ENCODE measurements around the gene ARAP2. TPM values are rescaled to one million over a fixed set of nuclear protein-coding genes. Genes with fewer than 3 reads are reported as not detected.

Gene ARAP2
- polyA plus RNA-seq, 1 donor (not counting 4 experiments of a cell fraction or from before 2014, with no cell fraction given), result 9.3 TPM

DNA sequence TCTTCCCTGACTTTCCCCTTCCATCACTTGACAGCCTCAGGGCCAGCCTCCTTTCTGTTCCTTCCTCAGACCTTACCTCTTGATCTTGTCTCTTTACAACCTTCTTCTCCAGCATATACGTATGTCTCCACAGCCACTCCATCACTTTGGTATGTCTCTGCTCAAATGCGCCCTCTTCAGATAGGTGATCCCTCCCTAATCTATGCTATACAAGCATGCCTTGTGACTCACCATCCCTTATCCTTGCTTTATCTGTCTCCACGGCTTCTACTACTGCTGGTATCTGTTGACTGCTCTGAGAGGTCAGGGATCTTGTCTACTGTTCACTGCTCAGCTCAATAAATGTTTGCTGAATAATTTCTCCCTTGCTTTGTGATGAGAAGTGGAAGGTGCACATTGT is 9.0 kb downstream of the ARAP2 start:
- peak; percentile 69 for DNase-seq (ENCODE audit: low read depth, low spot score)
- Histone ChIP-seq H3K4me2 (ENCODE audit: control insufficient read depth, extremely low read depth, insufficient read depth, low read depth, low read length) (peak overlapping the region; percentile 17), H3K27ac (ENCODE audit: control insufficient read depth, insufficient read depth, low read length) (peak overlapping the region; percentile 13), H3K4me1 (ENCODE audit: control insufficient read depth, extremely low read depth, insufficient read depth, low read length) (peaks cover 11% of the 10 kb centered on the region), H2AFZ (ENCODE audit: control insufficient read depth, low read length) (no peak overlapping the region), H3K4me3 (ENCODE audit: control insufficient read depth in 2 of 3, extremely low read depth in 1 of 3, insufficient read depth in 2 of 3, low read depth in 1 of 3, low read length in 3 of 3) (no peak overlapping the region), H3K79me2 (ENCODE audit: control insufficient read depth, insufficient read depth, low read length) (peaks cover 62% of the 10 kb centered on the region), H3K9me3 (ENCODE audit: control insufficient read depth, low read depth, low read length) (no peaks in the 10 kb centered on the region), H4K20me1 (ENCODE audit: control insufficient read depth, extremely low read depth, insufficient read depth, low read length) (no peaks in the 10 kb centered on the region), H3K9ac (ENCODE audit: control insufficient read depth, extremely low read depth, insufficient read depth, low read length) (no peak overlapping the region), H3K27me3 (ENCODE audit: control insufficient read depth, extremely low read depth, insufficient read depth, low read length) (no peaks in the 10 kb centered on the region), H3K9me1 (ENCODE audit: control insufficient read depth, extremely low read depth, insufficient read depth, low read length) (no peaks in the 10 kb centered on the region), H3K36me3 (ENCODE audit: control insufficient read depth in 2 of 2, extremely low read depth in 1 of 2, insufficient read depth in 2 of 2, low read length in 2 of 2) (peaks cover 0 to 4% of the 10 kb centered on the region in 2 experiments)
- dilution Hi-C loops (cut with MboI; ENCODE audit: extremely low pct_ligation_motif_present, low sequenced_read_pairs), result no loop called here
- FAIRE-seq, result peak; percentile 99
- TF ChIP-seq EZH2 (IDR thresholded peaks at IDR 0.05; ENCODE audit: low read length), result no peak
- TF ChIP-seq, protein P1, sequence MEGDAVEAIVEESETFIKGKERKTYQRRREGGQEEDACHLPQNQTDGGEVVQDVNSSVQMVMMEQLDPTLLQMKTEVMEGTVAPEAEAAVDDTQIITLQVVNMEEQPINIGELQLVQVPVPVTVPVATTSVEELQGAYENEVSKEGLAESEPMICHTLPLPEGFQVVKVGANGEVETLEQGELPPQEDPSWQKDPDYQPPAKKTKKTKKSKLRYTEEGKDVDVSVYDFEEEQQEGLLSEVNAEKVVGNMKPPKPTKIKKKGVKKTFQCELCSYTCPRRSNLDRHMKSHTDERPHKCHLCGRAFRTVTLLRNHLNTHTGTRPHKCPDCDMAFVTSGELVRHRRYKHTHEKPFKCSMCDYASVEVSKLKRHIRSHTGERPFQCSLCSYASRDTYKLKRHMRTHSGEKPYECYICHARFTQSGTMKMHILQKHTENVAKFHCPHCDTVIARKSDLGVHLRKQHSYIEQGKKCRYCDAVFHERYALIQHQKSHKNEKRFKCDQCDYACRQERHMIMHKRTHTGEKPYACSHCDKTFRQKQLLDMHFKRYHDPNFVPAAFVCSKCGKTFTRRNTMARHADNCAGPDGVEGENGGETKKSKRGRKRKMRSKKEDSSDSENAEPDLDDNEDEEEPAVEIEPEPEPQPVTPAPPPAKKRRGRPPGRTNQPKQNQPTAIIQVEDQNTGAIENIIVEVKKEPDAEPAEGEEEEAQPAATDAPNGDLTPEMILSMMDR (optimal IDR thresholded peaks at IDR 0.05 in 1 of 3, IDR thresholded peaks at IDR 0.05 in 1 of 3, conservative IDR thresholded peaks at IDR 0.05 in 1 of 3; ENCODE audit: extremely low read depth in 1 of 3, insufficient read depth in 2 of 3, low read length in 3 of 3), result peak; percentile 41 to 78 (median 77)

DNA sequence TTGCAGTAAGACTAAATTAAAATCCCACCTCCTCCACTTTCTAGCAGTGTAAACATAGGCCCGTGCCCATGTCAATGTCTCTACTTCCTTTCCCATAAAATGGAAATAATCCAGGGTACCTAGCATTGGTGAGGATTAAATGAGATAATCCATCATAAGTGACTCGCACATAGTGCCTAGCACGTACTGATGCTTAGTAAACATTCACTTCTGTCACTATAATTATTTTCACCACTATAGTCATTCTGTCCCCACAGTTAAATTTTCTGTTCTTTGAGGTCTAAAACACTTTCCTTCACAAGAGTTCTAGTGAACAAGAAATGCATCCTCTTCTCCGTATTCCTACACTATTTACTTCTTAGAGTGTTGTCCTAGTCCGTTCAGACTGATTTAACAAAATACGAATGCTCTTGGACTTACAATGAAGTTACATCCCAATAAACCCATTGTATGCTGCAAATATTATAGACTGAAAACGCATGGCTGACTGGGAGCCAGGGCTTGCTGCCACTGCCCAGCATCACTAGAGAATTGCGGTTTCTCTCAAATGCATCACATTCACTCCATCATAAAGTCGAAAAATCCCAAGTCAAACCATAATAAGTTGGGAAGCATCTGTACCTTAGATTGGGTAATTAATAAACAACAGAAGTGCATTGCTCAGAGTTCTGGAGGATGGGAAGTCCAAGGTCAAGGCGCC is 10.6 kb downstream of the ARAP2 start:
- Histone ChIP-seq H3K36me3 (ENCODE audit: control insufficient read depth in 2 of 2, extremely low read depth in 1 of 2, insufficient read depth in 2 of 2, low read length in 2 of 2) (peaks cover 0 to 4% of the 10 kb centered on the region in 2 experiments), H3K27me3 (ENCODE audit: control insufficient read depth, extremely low read depth, insufficient read depth, low read length) (no peaks in the 10 kb centered on the region), H3K4me2 (ENCODE audit: control insufficient read depth, extremely low read depth, insufficient read depth, low read depth, low read length) (no peak overlapping the region), H3K4me3 (ENCODE audit: control insufficient read depth in 2 of 3, extremely low read depth in 1 of 3, insufficient read depth in 2 of 3, low read depth in 1 of 3, low read length in 3 of 3) (no peak overlapping the region), H3K9ac (ENCODE audit: control insufficient read depth, extremely low read depth, insufficient read depth, low read length) (no peak overlapping the region), H3K4me1 (ENCODE audit: control insufficient read depth, extremely low read depth, insufficient read depth, low read length) (peaks cover 11% of the 10 kb centered on the region), H4K20me1 (ENCODE audit: control insufficient read depth, extremely low read depth, insufficient read depth, low read length) (no peaks in the 10 kb centered on the region), H3K9me1 (ENCODE audit: control insufficient read depth, extremely low read depth, insufficient read depth, low read length) (no peaks in the 10 kb centered on the region), H3K9me3 (ENCODE audit: control insufficient read depth, low read depth, low read length) (no peaks in the 10 kb centered on the region), H2AFZ (ENCODE audit: control insufficient read depth, low read length) (no peak overlapping the region), H3K79me2 (ENCODE audit: control insufficient read depth, insufficient read depth, low read length) (peaks cover 51% of the 10 kb centered on the region), H3K27ac (ENCODE audit: control insufficient read depth, insufficient read depth, low read length) (no peak overlapping the region)
- dilution Hi-C loops (cut with MboI; ENCODE audit: extremely low pct_ligation_motif_present, low sequenced_read_pairs), result no loop called here
- no peak for TF ChIP-seq EZH2 (IDR thresholded peaks at IDR 0.05; ENCODE audit: low read length)
- TF ChIP-seq, protein P1 (optimal IDR thresholded peaks at IDR 0.05 in 1 of 3, IDR thresholded peaks at IDR 0.05 in 1 of 3, conservative IDR thresholded peaks at IDR 0.05 in 1 of 3; ENCODE audit: extremely low read depth in 1 of 3, insufficient read depth in 2 of 3, low read length in 3 of 3), result no peak
- FAIRE-seq (no peak), DNase-seq (ENCODE audit: low read depth, low spot score) (no peak)

Measured in keratinocyte (primary cell).